Kidney capillary endothelial cell (primary cell): ENCODE data around the gene GRAMD1B.
"Not testable (repeated sequence)": the region's sequence is repeated elsewhere in the genome, so short reads cannot be mapped to it uniquely, and the experiment has no call there.

Experiments used
- DNase-seq: peaks from one replicate; pipeline ENCODE4 v3.0.0-alpha.2; 2018; ENCODE audit warnings: low spot score

Gene GRAMD1B

DNA sequence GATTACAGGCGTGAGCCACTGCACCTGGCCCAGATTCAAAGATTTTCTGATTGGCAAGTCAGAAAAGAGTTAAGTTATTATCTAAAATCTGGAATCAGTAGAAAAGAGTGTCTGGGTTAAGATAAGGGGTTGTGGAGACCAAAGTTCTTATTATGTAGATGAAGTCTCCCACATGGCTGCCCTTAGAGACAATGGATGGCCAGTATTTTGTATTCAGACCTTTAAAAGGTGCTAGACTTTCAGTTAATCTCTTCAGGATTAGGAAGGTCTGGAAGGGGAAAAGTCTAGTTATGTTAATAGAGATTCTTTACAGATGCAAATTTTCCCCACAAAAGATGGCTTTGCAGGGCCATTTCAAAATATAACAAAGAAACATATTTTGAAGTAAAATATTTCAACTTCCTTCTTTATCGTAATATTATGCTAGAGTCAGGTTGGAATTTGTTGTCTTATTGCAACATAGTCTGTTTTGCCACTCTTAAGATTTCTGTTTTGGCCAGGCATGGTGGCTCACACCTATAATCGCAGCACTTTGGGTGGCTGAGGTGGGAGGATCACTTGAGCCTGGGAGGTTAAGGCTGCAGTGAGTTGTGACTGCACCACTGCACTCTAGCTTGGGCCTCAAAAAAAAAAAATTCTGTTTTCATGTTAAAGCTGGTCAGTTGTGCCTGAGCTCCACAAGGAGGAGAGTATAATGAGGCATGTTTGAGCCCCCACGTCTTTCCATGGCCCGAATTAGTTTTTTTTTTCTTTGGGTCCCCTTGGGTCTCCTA, 14.0 kb downstream of the GRAMD1B start:
- DNase-seq, result no peak

DNA sequence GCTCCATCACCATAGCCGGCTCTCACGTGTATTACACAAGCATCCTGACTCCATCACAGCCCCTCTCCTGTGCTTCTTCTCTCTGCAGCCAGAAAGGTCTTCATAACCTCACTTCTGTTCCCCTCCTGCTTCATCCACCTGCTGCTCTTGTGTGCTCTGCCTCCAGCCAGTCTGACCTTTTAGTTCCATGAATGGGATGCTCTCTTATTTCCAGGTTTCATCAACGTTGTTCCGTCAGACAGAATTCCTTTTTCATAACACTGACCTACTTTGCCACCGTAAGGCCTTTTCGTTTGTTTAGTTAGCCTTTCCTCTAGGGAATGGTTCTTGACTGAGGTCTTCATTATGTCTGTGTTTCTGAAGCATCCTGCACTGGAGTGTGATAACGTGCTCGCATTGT, 18.8 kb downstream of the GRAMD1B start:
- DNase-seq, result no peak

DNA sequence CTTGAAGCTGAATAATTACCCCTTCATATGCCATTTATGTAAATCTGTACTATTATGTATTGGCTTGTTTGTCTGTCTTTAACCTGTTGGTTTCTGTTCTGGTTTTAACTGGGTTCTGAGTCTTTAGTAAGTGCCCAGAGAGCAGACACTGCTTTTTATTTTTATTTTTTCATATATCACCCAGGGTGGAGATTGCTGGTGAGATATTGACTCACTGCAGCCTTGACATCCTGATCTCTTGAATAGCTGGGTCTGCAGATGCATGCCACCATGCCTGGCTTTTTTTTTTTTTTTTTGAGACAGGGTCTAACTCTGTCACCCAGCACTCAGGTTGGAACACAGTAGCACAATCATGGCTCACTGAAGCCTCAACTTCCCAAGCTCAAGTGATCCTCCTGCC, 19.4 kb downstream of the GRAMD1B start:
- DNase-seq, result no peak

DNA sequence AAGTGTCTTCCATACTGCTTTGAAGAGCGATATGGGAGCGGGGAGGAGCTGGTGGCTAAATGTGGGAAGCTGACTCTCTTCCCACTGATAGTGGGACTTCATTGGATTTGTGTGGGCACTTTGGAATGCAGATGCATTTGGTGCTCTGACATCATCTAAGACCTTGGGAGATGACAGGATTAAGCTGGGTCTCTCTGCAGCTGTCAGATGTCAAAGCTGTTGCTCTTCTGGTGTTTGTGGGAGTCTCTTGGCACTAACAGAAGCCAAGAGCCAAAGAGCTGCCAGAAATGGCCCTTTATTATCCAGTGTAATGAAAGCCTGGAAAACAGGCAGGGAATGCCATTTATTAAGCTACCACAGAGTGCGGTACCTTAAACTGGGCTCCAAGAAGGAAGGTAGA, 20.6 kb downstream of the GRAMD1B start:
- DNase-seq, result no peak

DNA sequence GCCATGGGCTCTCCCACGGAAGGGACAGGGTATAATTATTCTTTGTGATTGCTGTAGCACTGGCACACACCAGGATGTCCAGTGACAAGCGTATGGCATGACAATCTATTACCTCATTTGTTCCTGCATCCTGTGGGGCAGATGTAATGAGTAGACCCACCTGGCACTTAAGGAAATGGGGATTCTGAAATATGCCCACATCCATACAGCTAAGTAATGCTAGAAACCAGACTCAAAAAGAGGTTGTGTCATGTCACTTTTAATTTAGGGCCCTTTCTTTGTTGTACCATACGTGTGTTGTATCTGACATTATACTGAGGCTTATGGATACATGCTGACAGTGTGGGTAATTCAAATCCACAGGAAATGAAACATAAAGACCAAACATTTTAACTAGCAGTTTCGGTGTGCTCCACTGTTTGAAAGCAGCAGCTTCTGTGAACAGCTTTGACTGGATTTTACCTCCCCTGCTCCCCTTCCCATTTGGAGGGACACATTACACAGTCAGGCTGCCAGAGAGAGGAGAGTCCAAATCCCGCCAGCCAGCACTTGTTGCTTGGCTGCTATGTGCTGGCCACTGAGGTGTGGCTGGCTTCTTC, 21.2 kb downstream of the GRAMD1B start:
- DNase-seq, result peak; percentile 51

DNA sequence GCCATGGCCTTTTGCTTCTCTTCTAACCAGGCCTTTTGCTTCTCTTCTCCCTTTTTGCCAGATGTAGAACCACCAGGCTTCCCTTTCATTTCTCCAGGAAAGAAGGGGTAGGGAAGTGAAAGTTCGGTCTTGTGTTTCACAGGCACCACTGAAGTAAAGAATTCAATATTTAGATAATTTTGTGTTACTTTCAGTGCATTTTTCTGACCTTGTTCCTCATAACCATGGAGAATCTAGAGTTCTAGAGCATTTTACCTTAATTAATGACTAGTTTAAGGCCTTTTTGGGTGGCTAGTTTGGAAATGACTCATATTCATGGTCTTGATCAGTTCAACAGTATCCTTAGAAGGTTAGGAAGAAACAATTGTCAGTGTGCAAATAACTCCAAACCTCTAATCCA, 22.7 kb downstream of the GRAMD1B start:
- no peak for DNase-seq

DNA sequence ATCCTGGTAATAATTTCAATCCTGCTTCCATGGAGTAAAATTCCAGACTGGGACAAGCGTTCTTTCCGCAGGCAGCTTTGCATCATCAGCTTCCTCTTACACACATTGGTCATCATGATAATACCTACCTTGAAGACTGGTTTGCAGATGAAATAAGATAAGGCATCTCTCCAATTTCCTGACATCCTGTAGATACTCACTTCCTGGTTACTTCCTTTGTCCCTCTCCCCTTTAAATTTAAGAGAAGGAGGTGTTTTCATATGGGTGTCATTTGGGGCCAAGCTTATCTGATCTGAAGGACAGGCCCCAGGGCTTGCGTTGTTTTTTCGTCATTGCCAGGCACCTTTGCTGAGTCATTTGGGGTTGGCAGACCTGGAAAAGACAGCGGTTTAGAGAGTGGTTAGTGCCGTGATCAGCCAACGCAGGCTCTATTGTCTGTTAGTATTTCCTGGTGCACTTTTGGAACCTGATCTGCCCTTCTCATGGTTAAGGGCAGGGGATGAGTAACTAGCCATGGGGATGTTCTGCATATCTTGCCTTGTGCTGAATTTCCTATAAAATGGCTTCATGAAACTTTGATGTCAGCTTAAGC, 24.1 kb downstream of the GRAMD1B start:
- DNase-seq, result peak; percentile 85

DNA sequence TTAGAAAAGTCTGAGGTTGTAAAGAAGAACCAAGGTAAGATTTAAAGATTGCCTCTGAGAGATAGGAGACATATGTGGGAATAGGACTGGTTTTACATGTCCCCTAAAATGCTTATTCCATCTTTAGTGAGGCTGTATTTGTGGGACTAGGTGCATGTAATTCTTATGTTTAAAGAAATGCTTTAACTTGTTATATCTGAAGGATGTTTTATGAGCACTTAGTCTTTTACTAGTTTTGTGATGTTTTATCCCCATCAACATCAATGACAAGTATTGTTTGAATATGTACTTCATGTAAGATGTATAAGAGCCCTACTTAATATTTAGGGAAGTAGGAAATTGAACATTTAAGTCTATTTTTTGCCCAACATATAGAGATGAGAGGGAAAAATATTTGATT, 24.7 kb downstream of the GRAMD1B start:
- no peak for DNase-seq

DNA sequence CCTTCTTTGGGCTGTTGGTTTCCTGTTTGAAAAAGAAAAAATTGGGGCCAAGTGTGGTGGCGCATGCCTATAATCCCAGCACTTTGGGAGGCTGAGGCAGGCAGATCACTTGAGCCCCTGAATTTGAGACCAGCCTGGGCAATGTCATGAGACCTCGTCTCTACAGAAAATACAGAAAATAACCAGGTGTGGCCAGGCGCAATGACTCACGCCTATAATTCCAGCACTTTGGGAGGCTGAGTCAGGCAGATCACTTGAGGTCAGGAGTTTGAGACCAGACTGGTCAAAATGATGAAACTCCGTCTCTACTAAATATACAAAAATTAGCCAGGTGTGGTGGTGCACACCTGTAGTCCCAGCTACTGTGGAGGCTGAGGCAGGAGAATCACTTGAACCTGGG, 26.4 kb downstream of the GRAMD1B start:
- not testable (repeated sequence) for DNase-seq

DNA sequence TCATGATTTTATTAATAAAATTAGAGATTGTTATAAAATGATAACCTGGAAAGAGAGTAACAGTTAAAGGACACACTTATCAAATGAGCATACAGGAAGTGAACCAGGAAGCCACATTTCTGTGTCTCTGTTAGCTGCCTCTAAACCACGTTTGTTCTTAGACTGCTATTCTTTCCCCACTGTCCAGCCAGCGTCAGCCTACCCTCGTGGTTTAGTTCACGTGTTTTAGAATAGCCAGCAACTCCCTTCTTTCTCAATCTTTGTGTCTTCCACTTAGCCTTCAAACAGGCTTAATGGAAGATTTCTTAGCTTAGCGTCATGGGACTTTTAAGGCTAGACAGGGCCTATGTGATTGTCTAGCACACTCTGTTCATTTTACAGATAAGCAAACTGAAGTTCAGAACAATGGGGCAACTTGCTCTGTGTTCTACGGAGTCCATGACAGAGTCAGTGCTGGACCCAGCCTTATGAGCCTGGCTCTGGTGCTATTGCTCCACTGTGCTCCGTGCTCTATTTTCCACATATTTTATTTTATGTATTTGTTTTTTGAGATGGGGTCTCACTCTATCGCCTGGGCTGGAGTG, 27.2 kb downstream of the GRAMD1B start:
- DNase-seq, result peak; percentile 30

DNA sequence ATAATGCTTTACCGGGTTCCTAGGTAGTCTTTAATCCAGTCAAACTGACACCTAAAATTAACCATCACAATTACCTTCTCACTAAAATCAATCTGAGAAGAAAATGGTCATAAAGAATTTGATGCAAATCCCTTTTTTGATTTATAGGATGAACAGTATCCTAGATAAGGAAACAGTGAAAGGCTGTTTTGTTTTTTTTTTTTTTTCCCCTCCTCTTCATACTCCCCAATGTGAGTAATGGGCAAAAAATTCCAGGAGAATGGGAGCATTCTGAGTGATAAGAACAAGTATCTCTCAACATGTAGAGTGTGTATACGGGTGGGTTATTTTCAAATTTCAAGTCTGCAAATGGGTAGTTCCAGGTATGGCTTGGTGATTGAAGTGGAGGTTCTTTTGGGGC, 28.4 kb downstream of the GRAMD1B start:
- no peak for DNase-seq

DNA sequence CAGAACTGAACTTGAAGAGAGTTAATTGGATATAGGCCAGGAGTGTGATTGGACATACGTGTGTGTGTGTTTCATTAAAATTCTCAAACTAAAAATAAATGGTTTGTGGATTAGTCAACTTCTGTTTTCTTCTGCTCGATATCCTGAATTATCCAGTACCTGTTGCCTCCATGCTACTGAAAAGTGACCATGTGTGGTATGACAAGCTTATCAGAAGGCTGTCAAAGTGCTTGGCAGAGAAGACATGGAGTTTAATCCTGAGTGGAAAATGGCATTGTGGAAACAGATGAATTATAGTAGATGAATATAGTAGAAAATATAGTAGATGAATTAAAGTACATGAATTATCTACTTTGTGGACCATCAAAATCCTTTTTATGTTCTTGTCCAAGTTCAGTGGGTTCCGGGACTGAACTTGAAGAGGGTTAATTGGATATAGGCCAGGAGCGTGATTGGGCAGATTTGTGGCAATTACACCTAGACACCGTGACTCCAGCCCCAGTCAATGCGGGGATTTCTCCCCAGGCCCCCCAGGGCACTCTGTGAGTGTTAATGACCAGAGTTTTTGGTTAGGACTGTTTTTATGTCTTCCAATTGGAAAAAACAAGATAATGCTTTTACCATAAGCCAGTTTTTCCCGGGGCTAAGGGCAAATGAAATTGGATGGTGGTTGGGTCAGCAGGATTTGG, 30.1 kb downstream of the GRAMD1B start:
- no peak for DNase-seq

DNA sequence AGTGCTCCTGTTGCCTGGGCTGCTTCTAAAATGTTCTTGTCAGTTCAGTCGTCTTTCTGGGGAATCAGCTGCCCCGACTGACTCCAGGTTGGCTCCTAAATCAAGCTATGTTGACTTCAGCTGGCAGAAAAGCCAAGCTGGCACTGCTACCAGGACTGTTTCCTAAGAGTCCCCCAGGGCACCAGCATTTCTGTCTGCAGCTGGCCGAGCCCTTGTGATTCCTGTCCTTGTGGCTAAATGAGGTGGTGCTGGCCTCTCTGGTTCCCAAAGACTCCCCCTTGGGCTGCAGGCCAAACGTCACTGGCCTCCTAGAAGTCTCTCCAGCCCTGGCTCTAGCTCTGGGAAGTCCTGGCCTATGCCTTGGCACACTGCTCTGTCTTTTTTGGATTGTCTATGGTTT, 31.1 kb downstream of the GRAMD1B start:
- no peak for DNase-seq

DNA sequence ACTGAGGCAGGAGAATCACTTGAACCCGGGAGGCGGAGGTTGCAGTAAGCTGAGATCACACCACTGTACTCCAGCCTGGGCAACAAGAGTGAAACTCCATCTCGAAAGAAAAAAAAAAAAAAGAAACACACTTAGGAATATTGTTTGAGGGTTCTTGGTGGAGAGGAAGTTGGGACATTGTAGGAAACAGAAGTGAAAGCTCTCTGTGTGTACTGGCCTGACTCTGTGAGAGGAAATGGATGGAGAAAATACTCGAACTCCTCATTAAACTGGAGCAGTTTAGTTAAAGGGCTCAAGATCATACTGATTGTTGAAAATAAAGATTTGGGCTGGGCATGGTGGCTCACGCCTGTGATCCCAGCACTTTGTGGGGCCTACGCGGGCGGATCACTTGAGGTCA, 35.6 kb downstream of the GRAMD1B start:
- not testable (repeated sequence) for DNase-seq

DNA sequence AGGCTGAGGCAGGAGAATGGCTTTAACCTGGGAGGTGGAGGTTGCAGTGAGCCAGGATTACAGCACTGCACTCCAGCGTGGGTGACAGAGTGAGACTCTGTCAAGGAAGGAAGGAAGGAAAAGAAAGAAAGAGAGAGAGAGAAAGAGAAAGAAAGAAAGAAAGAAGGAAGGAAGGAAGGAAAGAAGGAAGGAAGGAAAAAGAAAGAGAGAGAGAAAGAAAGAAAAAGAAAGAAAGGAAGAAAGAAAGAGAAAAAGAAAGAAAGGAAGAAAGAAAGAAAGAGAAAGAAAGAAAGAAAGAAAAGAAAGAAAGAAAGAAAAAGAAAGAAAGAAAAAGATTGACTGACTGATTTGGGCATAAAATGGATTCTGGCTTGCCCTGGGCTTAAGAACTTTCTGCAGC, 36.1 kb downstream of the GRAMD1B start:
- DNase-seq, result not testable (repeated sequence)

DNA sequence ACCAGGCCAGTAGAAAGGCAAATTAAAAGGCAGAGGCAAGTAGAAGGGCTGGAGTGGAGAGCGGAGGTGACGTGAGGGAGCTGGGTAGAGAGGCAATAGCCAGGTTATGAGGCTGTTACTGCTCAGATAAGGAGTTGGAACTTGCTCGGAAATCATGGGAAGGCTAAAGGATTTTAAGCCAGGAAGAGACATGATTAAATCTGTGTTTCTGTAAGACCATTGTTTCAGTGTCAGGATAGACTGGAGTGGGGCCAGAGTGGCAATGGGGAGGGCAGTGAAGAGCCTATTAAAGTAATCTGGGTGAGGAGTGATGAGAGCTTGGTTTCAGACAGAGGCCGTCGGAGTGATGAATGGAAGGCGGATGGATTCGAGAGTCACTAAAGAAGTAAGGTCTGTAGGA, 39.0 kb downstream of the GRAMD1B start:
- DNase-seq, result no peak

DNA sequence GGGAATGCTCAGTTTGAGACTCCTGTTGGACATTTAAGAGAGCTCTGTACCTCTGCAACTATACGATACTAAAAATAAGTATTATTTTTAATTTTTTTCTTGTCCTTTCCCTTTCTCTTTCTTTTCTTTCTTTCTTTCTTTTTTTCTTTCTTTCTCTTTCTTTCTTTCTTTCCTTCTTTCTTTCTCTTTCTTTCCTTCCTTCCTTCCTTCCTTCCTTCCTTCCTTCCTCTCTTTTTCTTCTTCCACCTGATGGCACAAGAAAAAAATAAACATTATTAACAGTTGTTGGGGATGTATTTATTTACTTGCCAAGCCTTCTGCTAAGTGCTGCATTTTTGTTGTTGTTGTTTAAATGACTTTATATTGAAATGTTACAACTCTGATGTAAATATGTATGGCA, 39.5 kb downstream of the GRAMD1B start:
- DNase-seq, result no peak

DNA sequence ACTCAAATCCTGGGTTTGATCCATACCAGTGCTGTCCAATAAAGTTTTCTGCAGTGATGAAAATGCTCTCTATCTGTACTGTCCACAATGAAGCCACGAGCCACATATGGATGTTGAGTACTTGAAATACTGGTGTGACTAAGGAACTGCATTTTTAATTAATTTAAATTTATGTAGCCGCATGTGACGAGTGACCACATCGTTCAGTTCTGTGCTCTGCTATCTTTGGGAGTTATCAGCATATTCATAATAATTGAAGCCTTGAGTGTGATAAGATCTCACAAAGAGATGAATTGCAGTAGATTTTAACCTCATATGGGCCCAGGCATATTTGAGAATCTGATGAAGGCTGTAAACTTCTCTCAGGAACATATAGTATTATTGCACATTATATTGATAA, 40.8 kb downstream of the GRAMD1B start:
- DNase-seq, result no peak

DNA sequence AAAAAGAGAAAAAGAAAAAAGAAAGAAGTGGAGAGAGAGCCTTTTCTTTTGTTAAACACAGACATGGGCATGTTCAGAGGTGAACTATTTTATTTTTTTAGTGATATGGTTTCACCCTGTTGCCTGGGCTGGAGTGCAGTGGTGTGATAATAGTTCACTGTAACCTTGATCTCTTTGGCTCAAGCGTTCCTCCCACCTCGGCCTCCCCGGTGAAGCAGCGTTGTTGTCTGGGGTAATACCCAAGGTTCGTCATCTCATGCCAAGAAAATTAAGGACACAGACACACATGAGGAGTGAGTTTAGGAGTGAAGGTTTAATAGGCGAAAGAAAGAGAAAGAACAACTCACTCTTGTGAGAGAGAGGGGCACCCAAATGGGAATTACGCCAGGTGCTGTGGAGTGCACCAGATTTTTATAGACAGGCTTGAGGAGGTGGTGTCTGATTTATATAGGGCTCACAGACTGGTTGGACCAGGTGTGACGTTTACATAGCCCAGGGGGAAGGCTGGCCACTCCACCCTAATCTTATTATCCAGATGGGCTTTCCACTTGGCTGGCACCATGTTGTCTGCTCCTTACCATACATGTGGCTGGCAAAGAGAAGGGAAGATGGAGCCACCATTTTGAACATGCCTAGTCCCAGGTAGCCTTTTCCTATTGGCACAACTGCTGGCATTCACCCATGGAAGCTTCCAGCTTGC, 42.3 kb downstream of the GRAMD1B start:
- DNase-seq, result no peak

DNA sequence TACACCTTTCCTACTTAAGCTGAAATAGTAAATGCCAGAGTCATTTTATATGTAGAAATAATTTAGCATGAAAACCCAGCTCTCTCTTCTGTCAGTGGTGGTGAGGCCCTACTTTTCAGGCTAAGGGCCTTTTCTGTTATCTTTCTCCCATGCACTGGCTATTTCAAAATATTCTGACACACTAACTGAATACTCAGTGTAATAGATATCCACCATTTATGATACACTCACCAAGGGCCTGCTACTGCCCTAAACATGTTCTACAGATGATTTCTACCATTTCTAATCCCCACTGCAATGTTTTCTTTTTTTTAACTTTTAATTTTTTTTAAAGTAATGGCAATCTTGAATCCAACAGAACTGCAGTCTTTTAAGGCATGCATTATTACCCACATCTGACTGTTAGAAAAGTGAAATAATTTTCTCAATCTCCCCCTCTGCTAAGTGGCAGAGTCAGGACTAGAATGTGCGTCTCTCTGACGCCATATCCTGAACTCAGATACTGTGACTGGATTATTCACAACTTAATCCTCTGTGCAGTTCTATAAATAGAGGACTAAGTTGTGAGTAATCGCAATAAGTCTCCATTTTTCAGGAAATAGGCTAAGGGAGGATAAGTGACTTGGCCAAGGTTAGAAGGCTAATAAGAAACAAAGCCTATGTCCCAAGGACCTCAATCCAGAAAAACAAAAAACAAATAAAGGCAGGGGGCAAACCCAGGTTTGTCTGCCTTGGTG, 44.0 kb downstream of the GRAMD1B start:
- peak; percentile 96 for DNase-seq

DNA sequence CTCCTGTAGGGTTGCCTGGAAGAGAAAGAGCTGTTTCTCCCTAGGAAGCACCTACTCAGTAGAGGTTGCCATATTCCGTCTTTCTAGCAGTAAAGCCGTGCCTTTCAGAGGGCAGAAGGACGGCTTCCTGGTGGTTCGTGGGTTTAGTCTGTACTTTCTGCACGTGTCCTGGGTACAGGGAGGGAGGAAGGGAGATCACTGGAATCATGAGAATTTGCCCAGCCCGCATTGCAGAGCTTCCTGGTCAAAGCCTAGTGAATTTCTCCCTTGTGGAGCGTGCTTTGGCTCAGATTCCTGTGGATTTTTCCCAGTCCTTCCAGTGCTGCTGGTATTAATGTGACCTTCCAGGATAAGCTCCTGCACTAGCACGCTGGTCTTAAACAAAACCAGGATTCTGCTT, 44.9 kb downstream of the GRAMD1B start:
- no peak for DNase-seq
